CD8-positive, alpha-beta memory T cell (primary cell): ENCODE measurements around the gene NOM1. TPM values are rescaled to one million over a fixed set of nuclear protein-coding genes. Genes with fewer than 3 reads are reported as not detected.

Experiments
- CTCF ChIA-PET: fragments of 350-600 bp; sonication (Branson Sonifier 250); formaldehyde crosslinking; loops from one replicate; lab custom pipeline; 2021; ENCODE audit warnings: antibody characterized with exemption; lab: Charles Lee
- POLR2A ChIA-PET: fragments of 350-600 bp; sonication (Branson Sonifier 250); formaldehyde crosslinking; loops from one replicate; lab custom pipeline; 2021; ENCODE audit warnings: antibody characterized with exemption; lab: Charles Lee
- DNase-seq, 5 donors: peaks; one replicate each; pipeline versions ENCODE4 v3.0.0 to v3.0.0-alpha.2; 2020 to 2022; ENCODE audit warnings: mixed read lengths in 1 of 5
- H3K27ac ChIP-seq: one replicate; pipeline ENCODE4 v1.7.0; 2013; ENCODE audit warnings: low read depth, mild to moderate bottlenecking, low read length, moderate library complexity
- H3K27me3 ChIP-seq: 2 replicates; pipeline ENCODE4 v1.7.0; 2013; ENCODE audit warnings: low read length, mild to moderate bottlenecking; ENCODE audit not compliant: insufficient read depth, poor library complexity, severe bottlenecking
- H3K36me3 ChIP-seq: 2 replicates; pipeline ENCODE4 v1.7.0; 2013; ENCODE audit warnings: mild to moderate bottlenecking, low read length, moderate library complexity; ENCODE audit not compliant: insufficient read depth
- H3K4me1 ChIP-seq: 2 replicates; pipeline ENCODE4 v1.7.0; 2013; ENCODE audit warnings: mild to moderate bottlenecking, low read length, moderate library complexity; ENCODE audit not compliant: insufficient read depth
- H3K4me3 ChIP-seq: 2 replicates; pipeline ENCODE4 v1.7.0; 2013; ENCODE audit warnings: mild to moderate bottlenecking, low read length
- H3K9me3 ChIP-seq: 2 replicates; pipeline ENCODE4 v1.7.0; 2013; ENCODE audit warnings: mild to moderate bottlenecking, low read length
- H3K27ac Mint-ChIP-seq, 8 donors: one replicate each; pipeline ENCODE4 v1.8.0; 2020 to 2021; ENCODE audit warnings: mixed read lengths in 8 of 8, mild to moderate bottlenecking in 6 of 8, inconsistent platforms in 3 of 8, moderate library complexity in 3 of 8
- H3K27me3 Mint-ChIP-seq, 2 donors: one replicate each; pipeline ENCODE4 v1.8.0; 2020 to 2021; ENCODE audit warnings: mixed read lengths in 2 of 2, mild to moderate bottlenecking in 1 of 2, moderate library complexity in 1 of 2
- H3K36me3 Mint-ChIP-seq, 3 donors: one replicate each; pipeline ENCODE4 v1.8.0; 2020 to 2021; ENCODE audit warnings: mixed read lengths in 3 of 3, inconsistent platforms in 1 of 3, mild to moderate bottlenecking in 1 of 3
- H3K4me1 Mint-ChIP-seq, 3 donors: one replicate each; pipeline ENCODE4 v1.8.0; 2020 to 2021; ENCODE audit warnings: mixed read lengths in 3 of 3, inconsistent platforms in 1 of 3, mild to moderate bottlenecking in 1 of 3
- H3K4me3 Mint-ChIP-seq, 7 donors: one replicate each; pipeline ENCODE4 v1.8.0; 2020 to 2021; ENCODE audit warnings: mixed read lengths in 7 of 7, mild to moderate bottlenecking in 6 of 7, moderate library complexity in 4 of 7, inconsistent platforms in 2 of 7
- H3K9me3 Mint-ChIP-seq, 5 donors: one replicate each; pipeline ENCODE4 v1.8.0; 2020 to 2022; ENCODE audit warnings: mixed read lengths in 5 of 5, mild to moderate bottlenecking in 3 of 5, moderate library complexity in 2 of 5, inconsistent platforms in 1 of 5
- polyA plus RNA-seq: library from polyadenylated mRNA; unstranded; fragments of 300-500 nt; fragmentation: Illumina TruSeq; gene quantifications from one replicate; pipeline ENCODE4 v1.2.3, GENCODE V29; 2021
- total RNA-seq, 2 experiments: library from RNA; stranded (reverse); gene quantifications; one replicate each; pipeline ENCODE4 v1.2.3, GENCODE V29; 2021

NOM1 gene
- total and polyA plus RNA-seq, 3 experiments from 2014 or later: 9.8 to 34.3 (median 34.2) TPM

DNA sequence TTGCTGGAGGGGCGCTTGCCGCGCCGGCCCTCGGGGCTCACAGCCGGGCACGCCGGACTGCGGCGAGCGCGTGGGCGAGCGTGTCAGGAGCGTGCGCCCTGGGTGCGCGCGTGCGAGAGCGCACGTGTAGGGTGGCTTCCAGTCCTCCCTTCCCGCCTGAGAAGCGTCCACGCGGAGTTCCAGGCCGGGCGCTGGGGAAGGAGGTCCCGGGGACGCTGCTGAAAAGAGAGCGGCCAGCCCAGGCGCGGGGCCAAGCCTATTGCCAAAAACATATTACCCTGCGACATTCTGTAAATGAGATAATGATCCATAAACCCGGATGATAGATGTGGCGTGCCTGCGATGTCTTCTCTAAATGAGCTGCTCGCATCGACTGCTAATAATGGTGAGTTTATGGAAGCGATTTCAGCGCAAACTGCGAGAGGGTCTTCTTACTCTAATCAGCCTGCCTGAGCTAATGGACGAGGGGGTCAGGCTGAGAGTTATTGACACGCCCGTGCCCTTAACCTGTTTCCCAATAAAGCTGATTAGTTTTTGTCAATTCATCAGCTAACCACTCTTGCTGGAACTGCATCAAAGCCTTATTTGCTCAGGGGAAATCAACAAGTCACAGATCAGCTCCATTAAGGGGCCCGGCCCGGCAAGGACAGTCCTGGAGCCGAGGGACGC lies 69.0 kb downstream of the NOM1 start:
- H3K27me3 ChIP-seq: peaks cover 66% of the 10 kb centered on the region
- POLR2A ChIA-PET: no interaction called here
- Mint-ChIP-seq H3K27me3 (peaks cover 60 to 77% of the 10 kb centered on the region in 2 donors), H3K4me1 (peaks cover 4 to 29% (median 9%) of the 10 kb centered on the region in 3 donors), H3K4me3 (peak overlapping the region in 5 of 7 donors; percentile 20 to 56 (median 41)), H3K9me3 (peaks cover 0 to 2% (median 0%) of the 10 kb centered on the region in 5 donors), H3K36me3 (no peaks in the 10 kb centered on the region), H3K27ac (peak overlapping the region in 1 of 8 donors; percentile 52)
- CTCF ChIA-PET: interaction anchor here (0.6 to 1.1 kb wide), 2 partner anchors 10 to 38 kb away, joined by 3 to 5 read pairs; no protein-coding TSS in a partner anchor
- DNase-seq: no peak
- H3K36me3 ChIP-seq: no peaks in the 10 kb centered on the region
- H3K4me3 ChIP-seq: no peak overlapping the region
- no peaks in the 10 kb centered on the region for H3K9me3 ChIP-seq
- H3K4me1 ChIP-seq: no peaks in the 10 kb centered on the region
- no peak overlapping the region for H3K27ac ChIP-seq

DNA sequence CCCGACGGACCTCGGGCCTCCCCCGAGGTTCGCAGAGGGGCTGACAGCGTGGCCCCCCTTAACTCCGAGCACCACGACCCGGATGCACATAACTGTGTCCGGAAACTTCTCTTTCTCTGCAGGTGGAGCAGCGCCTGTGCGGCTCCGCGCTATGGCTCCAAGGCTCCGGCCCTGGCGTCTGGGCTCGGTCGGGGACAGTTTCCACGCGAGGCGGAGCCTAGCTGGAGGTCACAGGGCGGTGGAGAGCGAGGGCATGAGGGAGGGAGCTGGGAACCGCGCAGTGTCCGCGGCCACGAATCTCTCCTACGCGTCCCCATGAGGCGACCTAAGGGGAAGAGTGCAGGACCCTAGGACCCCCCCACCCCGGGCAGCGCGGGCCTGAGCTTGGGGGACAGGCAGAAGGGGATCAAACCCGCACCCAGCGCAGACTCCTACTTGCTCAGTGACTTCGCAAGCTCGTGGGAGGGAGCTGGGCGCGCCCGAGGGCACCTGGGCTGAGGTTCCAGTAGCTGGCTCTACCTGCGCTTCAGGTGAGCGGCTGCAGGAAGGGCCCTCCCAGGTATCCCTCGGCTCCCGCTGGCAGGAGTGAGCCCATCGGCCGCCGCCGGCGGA lies 69.6 kb downstream of the NOM1 start:
- peak overlapping the region in 6 of 7 donors; percentile 49 to 72 (median 60) for H3K4me3 Mint-ChIP-seq
- H3K27ac Mint-ChIP-seq: no peak overlapping the region
- H3K27ac ChIP-seq: no peak overlapping the region
- peaks cover 57 to 77% of the 10 kb centered on the region in 2 donors for H3K27me3 Mint-ChIP-seq
- peaks cover 0 to 3% (median 0%) of the 10 kb centered on the region in 5 donors for H3K9me3 Mint-ChIP-seq
- H3K4me1 ChIP-seq: no peaks in the 10 kb centered on the region
- no peaks in the 10 kb centered on the region for H3K36me3 Mint-ChIP-seq
- no peaks in the 10 kb centered on the region for H3K9me3 ChIP-seq
- ChIA-PET CTCF (interaction anchor here (0.6 to 1.1 kb wide), 2 partner anchors 11 to 39 kb away, joined by 3 to 5 read pairs; no protein-coding TSS in a partner anchor), POLR2A (no interaction called here)
- no peak overlapping the region for H3K4me3 ChIP-seq
- no peaks in the 10 kb centered on the region for H3K36me3 ChIP-seq
- peaks cover 63% of the 10 kb centered on the region for H3K27me3 ChIP-seq
- DNase-seq: no peak
- peaks cover 4 to 29% (median 9%) of the 10 kb centered on the region in 3 donors for H3K4me1 Mint-ChIP-seq

DNA sequence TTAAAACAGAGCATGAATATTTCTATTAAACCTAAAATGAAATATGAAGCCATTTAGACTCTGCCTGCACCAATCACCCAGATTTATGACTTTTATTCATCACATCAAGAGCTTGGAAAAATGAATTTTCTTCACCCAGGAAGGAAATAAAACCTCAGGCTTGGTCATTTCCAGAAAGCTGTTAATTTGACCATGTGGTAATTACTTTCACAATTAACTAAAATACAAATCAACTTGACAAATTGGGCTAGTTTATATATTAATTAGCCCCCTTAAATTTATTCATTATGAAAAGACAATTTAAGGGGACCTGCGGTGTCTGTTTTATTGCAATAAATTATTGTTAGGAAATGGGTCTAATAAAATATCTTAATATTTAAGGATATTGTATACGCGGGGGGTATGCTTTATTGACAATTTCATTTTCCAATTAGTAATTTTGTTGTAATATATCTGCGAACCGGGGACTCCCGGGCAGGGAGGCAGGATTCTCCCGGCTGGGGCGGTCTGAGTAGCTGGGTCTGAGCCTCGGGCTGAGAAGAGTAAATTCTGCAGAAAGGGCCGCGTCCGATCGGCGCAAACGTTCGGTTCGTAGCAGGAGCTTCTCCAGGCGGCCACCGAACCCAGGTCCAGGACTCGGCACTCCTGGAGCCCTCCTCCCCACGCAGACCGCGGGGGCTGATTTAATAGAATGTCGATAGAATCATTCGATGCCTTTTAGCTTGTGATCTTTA lies 70.4 kb downstream of the NOM1 start:
- Mint-ChIP-seq H3K4me1 (peaks cover 4 to 29% (median 9%) of the 10 kb centered on the region in 3 donors), H3K4me3 (peak overlapping the region in 2 of 7 donors; percentile 12 to 20), H3K27me3 (peaks cover 63 to 77% of the 10 kb centered on the region in 2 donors), H3K9me3 (peaks cover 0 to 3% (median 0%) of the 10 kb centered on the region in 5 donors), H3K36me3 (no peaks in the 10 kb centered on the region), H3K27ac (no peak overlapping the region)
- H3K9me3 ChIP-seq: no peaks in the 10 kb centered on the region
- H3K36me3 ChIP-seq: no peaks in the 10 kb centered on the region
- no peaks in the 10 kb centered on the region for H3K4me1 ChIP-seq
- CTCF ChIA-PET: no interaction called here
- H3K27ac ChIP-seq: no peak overlapping the region
- no peak for DNase-seq
- peaks cover 56% of the 10 kb centered on the region for H3K27me3 ChIP-seq
- POLR2A ChIA-PET: no interaction called here
- H3K4me3 ChIP-seq: no peak overlapping the region

DNA sequence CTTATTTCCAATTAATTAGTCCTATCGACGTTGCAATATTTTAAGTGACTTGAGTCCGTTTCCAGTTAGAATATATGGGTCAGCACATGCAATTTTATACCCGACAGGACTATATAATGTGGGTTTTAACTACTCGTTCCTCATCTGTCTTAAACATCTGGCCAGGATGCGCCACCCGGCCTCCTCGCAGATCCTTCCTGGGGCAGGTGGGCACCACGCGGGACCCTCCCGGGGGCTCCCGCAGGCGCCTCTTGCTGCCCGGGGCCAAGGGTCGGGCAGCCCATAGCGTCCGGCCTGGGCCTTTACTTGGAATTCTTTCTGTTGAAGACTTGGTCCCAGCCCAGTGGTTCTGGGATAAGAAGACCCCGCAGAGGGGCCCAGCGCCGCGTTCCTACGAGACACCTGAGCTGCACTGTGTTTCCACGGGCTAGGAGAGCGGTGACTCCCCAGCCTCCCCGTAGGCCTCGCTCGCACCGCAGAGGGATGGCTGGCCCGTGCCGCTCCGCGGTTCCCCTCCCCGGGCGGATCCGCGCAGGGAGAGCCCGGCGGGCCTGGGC lies 71.1 kb downstream of the NOM1 start:
- Histone ChIP-seq H3K4me1 (no peaks in the 10 kb centered on the region), H3K36me3 (no peaks in the 10 kb centered on the region), H3K9me3 (no peaks in the 10 kb centered on the region), H3K27ac (no peak overlapping the region), H3K27me3 (peaks cover 56% of the 10 kb centered on the region), H3K4me3 (no peak overlapping the region)
- Mint-ChIP-seq H3K27me3 (peaks cover 68 to 77% of the 10 kb centered on the region in 2 donors), H3K9me3 (peaks cover 0 to 3% (median 0%) of the 10 kb centered on the region in 5 donors), H3K36me3 (no peaks in the 10 kb centered on the region), H3K27ac (no peak overlapping the region), H3K4me1 (peaks cover 4 to 29% (median 9%) of the 10 kb centered on the region in 3 donors), H3K4me3 (no peak overlapping the region)
- CTCF ChIA-PET: no interaction called here
- no peak for DNase-seq
- POLR2A ChIA-PET: no interaction called here

DNA sequence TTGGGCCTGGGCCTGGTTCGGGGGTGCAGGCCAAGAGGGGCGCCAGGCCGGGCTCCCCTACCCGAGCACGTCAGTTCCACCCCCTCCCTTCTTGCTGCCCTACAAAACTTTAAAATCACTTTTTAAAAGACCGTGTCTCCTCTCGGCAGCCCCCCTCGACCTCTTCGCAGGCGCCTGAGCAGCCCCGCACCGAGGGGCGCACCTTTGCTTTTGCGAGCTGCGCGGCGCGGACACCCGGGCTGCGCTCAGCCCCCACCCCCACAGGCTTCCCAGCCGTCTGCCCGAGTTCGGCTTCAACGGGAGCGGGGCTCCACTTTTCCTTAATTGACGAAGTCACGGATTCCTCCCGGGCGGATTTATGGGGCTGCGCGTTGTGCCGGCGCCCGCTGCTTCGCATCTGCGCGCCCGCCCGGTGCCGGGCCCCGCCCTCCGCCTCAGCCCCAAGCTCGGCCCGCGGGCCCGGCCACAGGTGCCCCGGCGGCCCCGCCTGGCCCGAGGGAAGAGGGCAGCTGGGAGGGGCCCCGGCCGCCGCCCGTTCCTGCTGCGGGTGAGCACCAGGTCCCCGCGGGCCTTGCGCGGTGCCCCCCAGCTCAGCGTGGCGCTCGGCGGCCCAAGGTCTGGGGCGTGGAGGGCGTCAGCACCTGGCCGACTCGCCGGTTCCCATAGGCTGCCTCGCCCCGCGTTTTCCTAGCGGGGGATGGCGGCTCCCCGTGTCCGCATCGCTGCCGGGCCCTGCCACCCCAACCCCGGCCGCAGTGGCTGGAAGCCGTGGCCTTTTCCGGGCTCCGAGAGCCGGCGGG lies 71.8 kb downstream of the NOM1 start:
- H3K27ac ChIP-seq: no peak overlapping the region
- no peaks in the 10 kb centered on the region for H3K9me3 ChIP-seq
- H3K36me3 Mint-ChIP-seq: no peaks in the 10 kb centered on the region
- POLR2A ChIA-PET: no interaction called here
- H3K27me3 ChIP-seq: peaks cover 57% of the 10 kb centered on the region
- no peak overlapping the region for H3K4me3 Mint-ChIP-seq
- H3K27me3 Mint-ChIP-seq: peaks cover 66 to 77% of the 10 kb centered on the region in 2 donors
- peaks cover 2 to 26% (median 9%) of the 10 kb centered on the region in 3 donors for H3K4me1 Mint-ChIP-seq
- H3K27ac Mint-ChIP-seq: no peak overlapping the region
- no peaks in the 10 kb centered on the region for H3K4me1 ChIP-seq
- no peak for DNase-seq
- H3K36me3 ChIP-seq: no peaks in the 10 kb centered on the region
- H3K9me3 Mint-ChIP-seq: peaks cover 0 to 3% (median 0%) of the 10 kb centered on the region in 5 donors
- no peak overlapping the region for H3K4me3 ChIP-seq
- CTCF ChIA-PET: no interaction called here

DNA sequence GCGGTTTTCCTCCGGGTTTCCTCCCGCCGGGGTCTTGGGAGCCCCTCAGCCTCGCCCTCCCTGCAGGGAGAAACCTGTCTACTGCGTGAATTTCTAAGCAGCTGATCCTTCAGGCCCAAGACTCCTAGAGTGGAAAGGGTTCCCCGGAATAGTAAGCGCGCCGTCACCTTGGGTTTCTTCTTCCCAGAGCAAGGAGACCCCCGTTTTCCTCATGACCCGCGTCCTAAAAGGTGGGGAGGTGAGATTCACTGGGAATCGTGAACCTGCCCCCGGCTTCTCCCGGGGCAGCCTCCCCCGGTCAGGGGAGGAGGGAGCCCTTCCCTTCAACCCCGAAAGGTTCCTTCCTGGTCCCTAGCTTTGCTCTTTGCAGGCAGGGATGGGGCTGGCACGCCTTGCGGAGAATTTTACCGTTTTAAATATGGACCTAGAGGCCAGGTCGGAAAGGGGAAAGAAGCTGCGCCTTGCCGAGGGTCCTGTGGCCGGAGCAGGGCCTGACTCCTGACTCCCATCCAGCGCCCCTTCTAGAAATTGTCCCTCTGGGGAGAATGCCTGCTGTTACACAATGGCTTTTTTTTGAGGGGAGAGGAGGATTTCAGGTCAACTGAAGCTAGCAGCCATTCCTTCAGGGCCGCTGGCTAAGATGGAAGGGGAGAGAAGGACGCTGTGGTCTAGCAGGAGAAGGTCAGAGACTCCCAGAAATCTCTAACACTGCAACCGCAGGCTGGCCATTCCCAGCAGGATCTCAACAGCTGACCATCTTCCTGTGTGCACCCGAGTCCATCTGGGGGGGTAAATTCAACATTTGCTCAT lies 72.6 kb downstream of the NOM1 start:
- H3K4me3 ChIP-seq: no peak overlapping the region
- peaks cover 51% of the 10 kb centered on the region for H3K27me3 ChIP-seq
- ChIA-PET POLR2A (no interaction called here), CTCF (no interaction called here)
- no peaks in the 10 kb centered on the region for H3K36me3 ChIP-seq
- no peak for DNase-seq
- H3K9me3 ChIP-seq: no peaks in the 10 kb centered on the region
- H3K27ac ChIP-seq: no peak overlapping the region
- Mint-ChIP-seq H3K27me3 (peaks cover 65 to 77% of the 10 kb centered on the region in 2 donors), H3K36me3 (no peaks in the 10 kb centered on the region), H3K4me3 (peak overlapping the region in 1 of 7 donors; percentile 48), H3K9me3 (peaks cover 0 to 3% (median 0%) of the 10 kb centered on the region in 5 donors), H3K27ac (no peak overlapping the region), H3K4me1 (peaks cover 0 to 23% (median 7%) of the 10 kb centered on the region in 3 donors)
- no peaks in the 10 kb centered on the region for H3K4me1 ChIP-seq
